ENCODE data around the gene ZNF710. TPM values are rescaled to one million over a fixed set of nuclear protein-coding genes. Genes with fewer than 3 reads are reported as not detected.

ZNF710 gene, protein sequence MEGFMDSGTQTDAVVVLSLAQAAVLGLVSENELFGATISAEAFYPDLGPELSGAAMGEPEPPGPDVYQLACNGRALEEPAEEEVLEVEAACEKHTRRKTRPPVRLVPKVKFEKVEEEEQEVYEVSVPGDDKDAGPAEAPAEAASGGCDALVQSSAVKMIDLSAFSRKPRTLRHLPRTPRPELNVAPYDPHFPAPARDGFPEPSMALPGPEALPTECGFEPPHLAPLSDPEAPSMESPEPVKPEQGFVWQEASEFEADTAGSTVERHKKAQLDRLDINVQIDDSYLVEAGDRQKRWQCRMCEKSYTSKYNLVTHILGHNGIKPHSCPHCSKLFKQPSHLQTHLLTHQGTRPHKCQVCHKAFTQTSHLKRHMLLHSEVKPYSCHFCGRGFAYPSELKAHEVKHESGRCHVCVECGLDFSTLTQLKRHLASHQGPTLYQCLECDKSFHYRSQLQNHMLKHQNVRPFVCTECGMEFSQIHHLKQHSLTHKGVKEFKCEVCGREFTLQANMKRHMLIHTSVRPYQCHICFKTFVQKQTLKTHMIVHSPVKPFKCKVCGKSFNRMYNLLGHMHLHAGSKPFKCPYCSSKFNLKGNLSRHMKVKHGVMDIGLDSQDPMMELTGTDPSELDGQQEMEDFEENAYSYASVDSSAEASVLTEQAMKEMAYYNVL
- total RNA-seq, result 7.7 and 11.5 TPM in 2 replicates

DNA sequence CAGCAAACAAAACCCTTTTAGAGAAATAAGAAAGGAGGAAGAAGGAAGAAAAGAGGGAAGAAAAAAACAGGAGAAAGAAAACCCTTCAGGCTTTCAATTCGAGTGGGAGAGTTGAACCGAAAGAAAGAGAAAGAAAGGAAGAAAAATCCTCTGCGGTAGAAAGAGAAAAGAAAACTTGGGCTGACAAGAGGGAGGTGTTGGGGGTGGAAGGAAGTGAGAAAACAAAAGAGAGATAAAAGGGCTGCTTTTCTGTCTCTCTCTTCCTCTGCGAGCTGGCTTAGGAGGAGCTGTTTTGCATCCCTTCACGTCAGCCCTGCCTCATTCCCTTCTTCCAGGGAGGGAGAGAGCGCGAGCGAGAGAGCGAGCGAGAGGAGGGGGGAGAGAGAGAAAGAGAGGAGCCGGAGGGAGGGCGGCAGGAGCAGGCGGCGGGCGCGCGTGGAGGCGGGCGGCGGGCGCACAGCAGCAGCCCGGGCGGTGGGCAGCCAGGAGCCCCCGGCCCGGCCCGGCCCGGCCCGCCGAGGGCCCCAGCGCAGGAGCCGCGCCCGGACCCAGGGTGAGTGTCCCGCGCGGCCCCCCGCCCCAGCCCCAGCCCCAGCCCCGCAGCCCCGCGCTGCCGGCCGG, at the start of gene ZNF710:
Gene ZNF710, plus strand, starts transcription at position 263 of the 621 bp plus-strand sequence. CDS start 65,814 bp downstream, outside the sequence.

DNA sequence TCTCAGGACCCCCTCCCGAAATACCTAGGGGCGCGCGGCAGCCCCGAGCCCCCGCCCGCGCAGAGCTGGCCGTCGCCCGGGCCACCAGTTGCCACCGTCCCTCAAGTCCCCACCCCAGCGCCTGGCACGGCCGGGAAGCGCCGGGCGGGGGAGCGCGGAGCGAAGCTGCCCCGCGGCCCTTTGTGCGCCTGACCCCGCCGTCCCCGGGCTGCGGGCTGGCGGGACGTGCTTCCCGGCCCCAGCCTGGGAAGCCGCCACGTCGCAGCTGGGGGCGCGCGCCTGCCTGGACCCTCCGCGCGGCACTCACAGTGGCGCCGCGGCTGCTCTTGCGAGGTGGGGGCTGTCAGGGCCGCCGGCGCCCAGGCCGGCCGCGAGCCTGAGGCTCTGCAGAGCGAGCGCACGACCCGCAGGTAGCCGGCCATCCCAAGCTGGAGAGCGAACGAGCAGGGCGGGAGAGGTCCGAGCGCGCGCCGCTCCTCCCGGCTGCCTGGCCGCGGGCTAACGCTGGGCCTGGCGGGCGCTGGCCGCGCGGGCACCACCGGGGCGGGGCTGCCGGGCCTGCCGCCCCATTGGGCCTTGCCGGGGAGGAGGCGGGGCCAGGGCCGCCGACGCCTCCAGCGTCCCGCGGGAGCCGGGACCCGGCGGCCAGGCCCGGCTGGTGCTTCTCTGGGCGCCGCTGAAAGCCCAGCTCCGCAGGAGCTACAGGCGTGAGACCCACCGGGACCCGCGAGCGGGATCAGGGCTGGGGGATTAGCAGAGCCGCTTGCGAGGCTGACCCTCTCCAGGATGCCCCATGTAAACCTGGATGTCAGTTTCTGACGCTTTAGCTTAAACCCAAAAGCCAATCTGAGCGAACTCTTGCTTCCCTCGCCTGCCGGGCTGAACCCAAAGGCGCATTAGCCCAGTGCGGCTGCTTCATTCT, 101.1 kb downstream of the ZNF710 start, which contains the start of gene IDH2:
Gene IDH2, minus strand, starts transcription at position 500 of the 922 bp plus-strand sequence. Its CDS starts 78 bp downstream, at position 422.

Other genes with a start within 250 kb of the ZNF710 start
- 0.55 and 0.75 TPM in 2 replicates for gene MESP2, start 225.0 kb upstream of the ZNF710 start, total RNA-seq
- gene ANPEP, start 186.5 kb upstream of the ZNF710 start, total RNA-seq, result 121 and 123 TPM in 2 replicates
- gene AP3S2, start 107.3 kb upstream of the ZNF710 start, total RNA-seq, result 61.2 and 73.4 TPM in 2 replicates
- gene ARPIN, start 88.4 kb upstream of the ZNF710 start, total RNA-seq, result 12.2 and 13.5 TPM in 2 replicates
- gene IDH2, start 101.1 kb downstream of the ZNF710 start, total RNA-seq, result 52.7 and 54.5 TPM in 2 replicates
- 11.8 and 16.2 TPM in 2 replicates for gene SEMA4B, start 200.0 kb downstream of the ZNF710 start, total RNA-seq
- gene CIB1, start 232.6 kb downstream of the ZNF710 start, total RNA-seq, result 27.1 and 31.9 TPM in 2 replicates
- 3.0 and 11.0 TPM in 2 replicates for gene GDPGP1, start 232.9 kb downstream of the ZNF710 start, total RNA-seq
- gene TTLL13, start 248.2 kb downstream of the ZNF710 start, total RNA-seq, result 0.12 TPM in 1 of 2 replicates, not detected in the other

All from uterine smooth muscle cell (primary cell).